ENCODE data around the gene CASQ2.

CASQ2 gene

DNA sequence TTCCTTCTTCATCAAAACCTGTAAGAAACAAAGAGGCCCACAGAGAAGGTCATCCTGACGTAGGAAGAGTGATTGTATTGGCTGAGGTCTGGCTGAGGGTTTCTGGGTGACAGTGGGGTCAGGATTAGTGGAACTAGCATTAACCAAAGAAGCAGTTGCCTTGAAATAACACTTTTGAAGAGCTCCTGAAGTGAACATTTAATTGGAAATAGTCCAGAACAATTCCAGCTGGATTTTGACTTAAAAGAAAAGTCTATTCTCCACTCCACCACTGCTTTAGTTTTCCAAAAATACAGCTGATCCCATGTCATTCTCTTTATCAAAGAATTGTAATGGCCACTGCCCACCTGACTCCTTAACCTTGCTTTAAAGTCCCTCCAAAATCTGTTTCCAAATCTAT lies 27.7 kb downstream of the CASQ2 start:
- Histone ChIP-seq H3K27ac (no peak overlapping the region), H3K4me3 (no peak overlapping the region)
- TF ChIP-seq, protein P1, sequence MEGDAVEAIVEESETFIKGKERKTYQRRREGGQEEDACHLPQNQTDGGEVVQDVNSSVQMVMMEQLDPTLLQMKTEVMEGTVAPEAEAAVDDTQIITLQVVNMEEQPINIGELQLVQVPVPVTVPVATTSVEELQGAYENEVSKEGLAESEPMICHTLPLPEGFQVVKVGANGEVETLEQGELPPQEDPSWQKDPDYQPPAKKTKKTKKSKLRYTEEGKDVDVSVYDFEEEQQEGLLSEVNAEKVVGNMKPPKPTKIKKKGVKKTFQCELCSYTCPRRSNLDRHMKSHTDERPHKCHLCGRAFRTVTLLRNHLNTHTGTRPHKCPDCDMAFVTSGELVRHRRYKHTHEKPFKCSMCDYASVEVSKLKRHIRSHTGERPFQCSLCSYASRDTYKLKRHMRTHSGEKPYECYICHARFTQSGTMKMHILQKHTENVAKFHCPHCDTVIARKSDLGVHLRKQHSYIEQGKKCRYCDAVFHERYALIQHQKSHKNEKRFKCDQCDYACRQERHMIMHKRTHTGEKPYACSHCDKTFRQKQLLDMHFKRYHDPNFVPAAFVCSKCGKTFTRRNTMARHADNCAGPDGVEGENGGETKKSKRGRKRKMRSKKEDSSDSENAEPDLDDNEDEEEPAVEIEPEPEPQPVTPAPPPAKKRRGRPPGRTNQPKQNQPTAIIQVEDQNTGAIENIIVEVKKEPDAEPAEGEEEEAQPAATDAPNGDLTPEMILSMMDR (IDR thresholded peaks at IDR 0.05): no peak
- no peak for DNase-seq (ENCODE audit: low spot score)

DNA sequence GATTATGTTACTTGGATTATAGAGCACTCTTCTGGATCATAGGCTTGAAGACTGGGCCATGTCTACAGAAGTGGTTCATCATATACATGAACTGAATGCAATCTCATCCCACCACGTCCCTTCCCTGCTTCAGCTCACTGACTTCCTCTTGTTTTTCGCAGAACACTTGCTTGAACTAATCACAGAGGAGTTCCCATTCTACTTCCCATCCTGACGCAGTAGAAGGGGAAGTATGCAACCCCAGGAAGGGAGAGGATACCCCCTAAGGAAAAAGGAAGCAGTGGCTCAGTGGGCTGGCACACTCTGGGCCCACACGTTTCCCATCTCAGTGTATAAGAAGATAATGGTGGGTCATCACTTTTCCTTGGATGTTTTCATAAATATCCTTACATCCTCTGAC lies 36.2 kb downstream of the CASQ2 start:
- H3K27ac ChIP-seq: no peak overlapping the region
- H3K4me3 ChIP-seq: no peak overlapping the region
- DNase-seq (ENCODE audit: low spot score): no peak
- TF ChIP-seq, protein P1 (IDR thresholded peaks at IDR 0.05): no peak

DNA sequence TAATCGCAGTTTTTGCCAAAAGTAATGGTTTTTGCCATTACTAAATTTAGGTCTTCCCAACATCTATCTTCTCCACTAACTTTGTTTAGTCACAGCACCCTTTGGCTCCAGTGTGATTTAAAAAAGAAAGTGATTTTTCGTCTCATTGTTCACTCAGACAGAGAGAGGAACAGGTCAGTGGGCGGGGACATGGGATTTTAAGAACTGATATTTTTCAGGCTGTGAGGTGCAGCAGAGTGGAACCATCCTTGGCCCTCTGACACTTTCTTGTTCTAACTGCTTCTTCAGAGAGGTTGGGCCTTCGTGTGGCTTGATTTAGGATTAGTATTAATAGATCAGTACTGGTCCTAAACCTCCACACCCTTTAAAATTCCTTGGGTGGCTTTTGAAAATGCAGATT lies 38.8 kb downstream of the CASQ2 start:
- TF ChIP-seq, protein P1 (IDR thresholded peaks at IDR 0.05): no peak
- DNase-seq (ENCODE audit: low spot score): no peak
- Histone ChIP-seq H3K4me3 (no peak overlapping the region), H3K27ac (no peak overlapping the region)

DNA sequence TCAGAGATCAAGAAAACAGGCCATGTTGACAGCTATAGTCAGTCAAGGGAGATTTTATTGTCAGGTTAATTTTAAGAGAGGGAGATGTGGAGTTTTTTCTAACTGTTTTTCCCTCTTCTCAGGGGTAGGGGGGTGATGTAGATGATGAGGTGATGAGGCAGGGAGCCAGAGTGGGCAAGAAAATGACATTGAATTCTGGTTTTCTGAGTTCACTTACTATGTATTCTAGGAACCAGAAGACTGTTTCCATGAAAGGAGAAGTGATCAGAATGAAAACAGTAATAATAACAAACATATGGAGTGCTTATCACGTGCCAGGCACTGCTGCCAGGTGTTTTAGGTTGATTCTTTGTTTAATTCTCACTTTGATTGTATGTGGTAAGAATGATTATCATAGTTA lies 40.2 kb downstream of the CASQ2 start:
- DNase-seq (ENCODE audit: low spot score): no peak
- Histone ChIP-seq H3K27ac (peak overlapping the region; percentile 80 to 85), H3K4me3 (no peak overlapping the region)
- TF ChIP-seq, protein P1 (IDR thresholded peaks at IDR 0.05): no peak

DNA sequence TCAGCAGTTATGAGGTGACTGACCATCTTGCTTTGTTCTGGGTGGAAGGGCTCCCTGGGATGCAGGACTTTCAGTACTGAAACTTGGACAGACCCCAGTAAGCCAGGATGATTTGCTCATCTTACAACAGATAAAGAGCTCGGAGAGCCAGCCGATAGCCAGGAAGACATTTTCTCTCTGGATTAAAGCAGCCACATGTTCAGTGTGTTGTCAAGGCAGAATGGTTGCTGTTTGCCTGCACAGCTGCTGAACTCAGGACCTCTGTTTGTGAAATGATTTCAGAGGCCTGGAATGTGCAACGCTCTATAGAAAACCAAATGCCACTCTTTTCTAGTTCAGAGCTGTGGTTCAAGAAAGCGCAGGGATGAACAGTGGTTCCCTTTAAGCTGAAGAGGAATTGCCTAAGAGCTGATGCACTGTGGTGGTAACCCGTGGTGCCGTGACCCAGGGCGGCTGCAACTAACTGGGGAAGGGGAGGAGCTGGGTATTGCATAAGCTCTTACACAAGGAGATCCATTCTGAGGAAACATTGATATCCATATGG lies 40.7 kb downstream of the CASQ2 start:
- TF ChIP-seq, protein P1 (IDR thresholded peaks at IDR 0.05): no peak
- Histone ChIP-seq H3K4me3 (peak overlapping the region; percentile 18), H3K27ac (peak overlapping the region; percentile 80 to 85)
- peak; percentile 85 for DNase-seq (ENCODE audit: low spot score)

DNA sequence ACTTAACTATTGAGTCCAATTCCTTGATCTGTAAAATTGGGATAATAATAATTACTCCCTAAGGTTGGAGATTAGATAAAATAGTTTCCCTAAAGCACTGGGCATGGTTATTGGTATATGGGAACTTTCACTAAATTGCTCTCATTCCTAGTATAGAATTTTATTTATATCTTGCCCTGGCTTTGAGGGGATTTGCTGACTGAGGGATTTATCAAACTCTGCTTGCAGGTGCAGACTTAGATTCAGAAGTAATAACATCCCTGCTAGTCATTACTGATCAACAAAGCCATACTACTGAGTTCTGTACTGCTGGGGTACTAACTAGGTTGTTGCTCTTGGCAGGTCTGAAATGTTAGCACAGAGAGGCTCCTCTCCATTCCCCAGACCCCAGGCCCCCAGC lies 41.9 kb downstream of the CASQ2 start:
- no peak for DNase-seq (ENCODE audit: low spot score)
- TF ChIP-seq, protein P1 (IDR thresholded peaks at IDR 0.05): no peak
- Histone ChIP-seq H3K4me3 (no peak overlapping the region), H3K27ac (peak overlapping the region; percentile 80 to 85)

DNA sequence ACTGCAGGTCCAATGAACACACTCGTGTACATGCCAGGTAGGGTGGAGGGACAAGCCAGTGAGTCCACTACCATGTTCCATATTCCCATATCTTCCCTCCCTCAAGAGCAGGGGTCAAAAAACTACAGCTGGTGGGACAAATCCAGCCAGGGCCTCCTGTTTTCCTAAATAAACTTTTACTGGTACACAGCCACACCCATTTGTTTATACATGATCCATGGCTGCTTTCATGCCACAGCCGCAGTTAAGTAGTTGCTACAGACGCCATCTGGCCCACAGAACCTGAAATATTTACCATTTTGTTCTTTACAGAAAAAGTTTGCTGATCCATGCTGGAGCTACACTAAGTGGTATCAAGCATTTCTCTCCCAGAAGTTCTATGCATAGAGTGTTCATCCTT lies 42.4 kb downstream of the CASQ2 start:
- TF ChIP-seq, protein P1 (IDR thresholded peaks at IDR 0.05): no peak
- Histone ChIP-seq H3K27ac (peak overlapping the region; percentile 44 to 85), H3K4me3 (no peak overlapping the region)
- no peak for DNase-seq (ENCODE audit: low spot score)

Measured in coronary artery (tissue), 2 donors.